H1 (cell line): ENCODE measurements around the gene PML. TPM values are rescaled to one million over a fixed set of nuclear protein-coding genes. Genes with fewer than 3 reads are reported as not detected.

Experiments
- CBX5 ChIP-seq: fragments of 300-800, 300-1000 bp; sonication (generic); IDR thresholded peaks from 2 replicates; pipeline ENCODE4 v1.7.1; 2016; ENCODE audit warnings: antibody characterized with exemption, low read length, low read depth
- CHD7 ChIP-seq: fragments of 300-600 bp; sonication (generic); IDR thresholded peaks from 2 replicates; pipeline ENCODE4 v1.7.1; 2012; ENCODE audit warnings: low read length, moderate library complexity, mild to moderate bottlenecking, inconsistent platforms; ENCODE audit not compliant: insufficient replicate concordance
- CREB1 ChIP-seq: IDR thresholded peaks from 2 replicates; pipeline ENCODE4 v1.6.1; 2012; ENCODE audit warnings: inconsistent platforms
- NRF1 ChIP-seq: IDR thresholded peaks from 2 replicates; pipeline ENCODE4 v1.6.1; 2011; ENCODE audit warnings: mild to moderate bottlenecking, low read depth, low read length, improper control_type of control experiment
- SP2 ChIP-seq: IDR thresholded peaks from 2 replicates; pipeline ENCODE4 v1.6.1; 2012; ENCODE audit warnings: mild to moderate bottlenecking, low read length, inconsistent platforms
- SRF ChIP-seq: IDR thresholded peaks from 2 replicates; pipeline ENCODE4 v1.6.1; 2011; ENCODE audit warnings: mild to moderate bottlenecking, low read depth, low read length, moderate library complexity
- TAF7 ChIP-seq: optimal IDR thresholded peaks from 2 replicates; pipeline ENCODE3; 2011; ENCODE audit warnings: low read depth, mild to moderate bottlenecking, inconsistent platforms, low read length, moderate library complexity, borderline replicate concordance
- ZNF274 ChIP-seq: IDR thresholded peaks from 2 replicates; pipeline ENCODE4 v1.7.0; 2012; ENCODE audit warnings: low read length, borderline replicate concordance; ENCODE audit errors: extremely low read depth
- polyA plus RNA-seq, 7 experiments: library from polyadenylated mRNA; depleted of rRNA in 3 of 7; stranded (reverse) in 5 of 7; unstranded in 2 of 7; fragments of >200 nt in 5 of 7; fragments of 200-250 nt in 2 of 7; gene quantifications; 1 replicate in 5 of 7; 2 replicates in 1 of 7; 4 replicates in 1 of 7; pipeline versions ENCODE4 v1.2.1 to v1.2.3, GENCODE V29; 2011 to 2013; ENCODE audit warnings: missing spikeins in 2 of 7, mixed read lengths in 2 of 7
- total RNA-seq: library from RNA; stranded (reverse); fragmentation: NEBNext Ultra II Directional; extraction: Animal tissue kit (Norgen Biotek cat#: 25700); gene quantifications from 2 replicates; pipeline ENCODE4 v1.2.1, GENCODE V29; 2021
- TF ChIP-seq, protein P1 (sequence below): IDR thresholded peaks from 2 replicates; pipeline ENCODE4 v1.6.1; 2012; ENCODE audit warnings: low read length, inconsistent platforms

The PML gene
- total and polyA plus RNA-seq, 2 of the 8 experiments (the other 6 are each of a cell fraction or from before 2014, with no cell fraction given), result 14.9 to 30.3 TPM

DNA sequence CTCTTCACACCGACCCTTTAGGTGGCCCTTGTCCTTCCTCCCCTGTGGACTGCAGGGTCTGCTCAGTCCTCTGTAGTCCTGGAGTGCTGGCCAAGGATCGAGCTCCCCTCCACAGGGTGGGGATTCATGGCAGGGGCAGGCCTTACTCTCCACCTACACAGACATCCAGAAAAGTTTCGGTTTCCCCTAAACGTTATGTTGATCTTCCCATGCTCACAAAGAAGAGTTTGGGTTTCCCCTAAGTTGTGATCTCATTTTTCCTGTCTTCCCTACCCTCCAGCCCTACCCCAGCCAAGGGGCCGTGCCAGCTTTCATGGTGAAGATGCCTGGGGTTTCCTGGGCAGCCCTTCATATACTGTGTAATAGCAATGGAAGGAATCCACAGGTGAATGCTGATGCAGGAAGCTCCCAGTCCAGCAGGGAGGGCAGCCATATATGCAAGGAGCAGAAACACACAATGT lies 12.7 kb upstream of the PML start (continued):
- TF ChIP-seq CHD7 (no peak), NRF1 (no peak), TAF7 (no peak), CBX5 (no peak), ZNF274 (no peak), CREB1 (no peak), SP2 (no peak), SRF (no peak)
- TF ChIP-seq, protein P1, sequence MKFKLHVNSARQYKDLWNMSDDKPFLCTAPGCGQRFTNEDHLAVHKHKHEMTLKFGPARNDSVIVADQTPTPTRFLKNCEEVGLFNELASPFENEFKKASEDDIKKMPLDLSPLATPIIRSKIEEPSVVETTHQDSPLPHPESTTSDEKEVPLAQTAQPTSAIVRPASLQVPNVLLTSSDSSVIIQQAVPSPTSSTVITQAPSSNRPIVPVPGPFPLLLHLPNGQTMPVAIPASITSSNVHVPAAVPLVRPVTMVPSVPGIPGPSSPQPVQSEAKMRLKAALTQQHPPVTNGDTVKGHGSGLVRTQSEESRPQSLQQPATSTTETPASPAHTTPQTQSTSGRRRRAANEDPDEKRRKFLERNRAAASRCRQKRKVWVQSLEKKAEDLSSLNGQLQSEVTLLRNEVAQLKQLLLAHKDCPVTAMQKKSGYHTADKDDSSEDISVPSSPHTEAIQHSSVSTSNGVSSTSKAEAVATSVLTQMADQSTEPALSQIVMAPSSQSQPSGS, result no peak
